Suprapubic skin (tissue), 4 donors: ENCODE measurements around the gene ARHGEF7. TPM values are rescaled to one million over a fixed set of nuclear protein-coding genes. Genes with fewer than 3 reads are reported as not detected.

Experiments
- DNase-seq, 2 donors: peaks; one replicate each; pipeline ENCODE4 v3.0.0-alpha.2; 2019; ENCODE audit warnings: low spot score in 2 of 2
- H3K27ac ChIP-seq: fragments of 200-600 bp; sonication (generic); one replicate; pipeline ENCODE4 v1.5.1; 2019
- H3K27me3 ChIP-seq: fragments of 200-600 bp; sonication (generic); one replicate; pipeline ENCODE4 v1.5.1; 2019
- H3K36me3 ChIP-seq: fragments of 200-600 bp; sonication (generic); one replicate; pipeline ENCODE4 v1.5.1; 2019
- H3K4me1 ChIP-seq: fragments of 200-600 bp; sonication (generic); one replicate; pipeline ENCODE4 v1.5.1; 2019
- H3K4me3 ChIP-seq: fragments of 200-600 bp; sonication (generic); one replicate; pipeline ENCODE4 v1.5.1; 2019; ENCODE audit warnings: mild to moderate bottlenecking
- H3K9me3 ChIP-seq: fragments of 200-600 bp; sonication (generic); one replicate; pipeline ENCODE4 v1.5.1; 2019
- CTCF ChIP-seq, 2 donors: fragments of 200-600 bp in 1 of 2; fragments of 450-650 bp in 1 of 2; sonication (generic) in 1 of 2; IDR thresholded peaks; one replicate each; pipeline ENCODE4 v1.5.1; 2016 to 2019; ENCODE audit warnings: antibody characterized with exemption in 2 of 2, mild to moderate bottlenecking in 1 of 2, moderate library complexity in 1 of 2
- EP300 ChIP-seq: sonication (generic); formaldehyde crosslinking; IDR thresholded peaks from one replicate; pipeline ENCODE4 v1.6.1; 2017; ENCODE audit warnings: antibody characterized with exemption
- POLR2A ChIP-seq, 2 donors: fragments of 450-650 bp; IDR thresholded peaks; one replicate each; pipeline ENCODE4 v1.6.1; 2017; ENCODE audit warnings: antibody characterized with exemption in 2 of 2, mild to moderate bottlenecking in 2 of 2, moderate library complexity in 2 of 2
- POLR2AphosphoS5 ChIP-seq, 3 donors: sonication (generic); formaldehyde crosslinking; IDR thresholded peaks; one replicate each; pipeline ENCODE4 v1.6.1; 2017; ENCODE audit warnings: antibody characterized with exemption in 3 of 3
- WGBS: methylation state at CpG from one replicate; pipeline ENCODE4 v1.1.5; 2018; 5-methylcytosine and 5-hydroxymethylcytosine counted together
- total RNA-seq, 4 donors: library from RNA; depleted of rRNA; stranded (reverse); fragments of >200 nt; gene quantifications; one replicate each; pipeline ENCODE4 v1.1.0, GENCODE V29; 2016

The ARHGEF7 gene
- total RNA-seq, 4 donors from 2014 or later, result 72.1 to 210 (median 99.6) TPM

GRCh38 chr13:111145071-111145470 is 30.0 kb downstream of the ARHGEF7 start:
- no peaks in the 10 kb centered on the region for H3K36me3 ChIP-seq
- TF ChIP-seq POLR2AphosphoS5 (IDR thresholded peaks at IDR 0.05) (no peak), POLR2A (IDR thresholded peaks at IDR 0.05) (no peak), CTCF (IDR thresholded peaks at IDR 0.05) (no peak), EP300 (no peak)
- no peak overlapping the region for H3K27ac ChIP-seq
- no peak overlapping the region for H3K4me3 ChIP-seq
- H3K9me3 ChIP-seq, result no peaks in the 10 kb centered on the region
- no peaks in the 10 kb centered on the region for H3K4me1 ChIP-seq
- WGBS, result 73% methylated on average over 7 of the region's 7 CpGs
- DNase-seq, result no peak
- no peaks in the 10 kb centered on the region for H3K27me3 ChIP-seq

GRCh38 chr13:111145506-111145905 is 30.4 kb downstream of the ARHGEF7 start:
- 89% methylated on average over 7 of the region's 7 CpGs for WGBS
- TF ChIP-seq CTCF (IDR thresholded peaks at IDR 0.05), result no peak
- TF ChIP-seq POLR2AphosphoS5 (IDR thresholded peaks at IDR 0.05), result no peak
- no peak for TF ChIP-seq POLR2A (IDR thresholded peaks at IDR 0.05)
- TF ChIP-seq EP300, result no peak
- no peak for DNase-seq
- Histone ChIP-seq H3K4me1 (no peaks in the 10 kb centered on the region), H3K27ac (no peak overlapping the region), H3K27me3 (no peaks in the 10 kb centered on the region), H3K9me3 (no peaks in the 10 kb centered on the region), H3K4me3 (no peak overlapping the region), H3K36me3 (no peaks in the 10 kb centered on the region)

GRCh38 chr13:111152844-111153243 is 37.7 kb downstream of the ARHGEF7 start:
- H3K27ac ChIP-seq, result peak overlapping the region; percentile 98
- peak overlapping the region; percentile 95 for H3K4me3 ChIP-seq
- no peak for TF ChIP-seq POLR2AphosphoS5 (IDR thresholded peaks at IDR 0.05)
- no peak for TF ChIP-seq CTCF (IDR thresholded peaks at IDR 0.05)
- TF ChIP-seq EP300, result no peak
- TF ChIP-seq POLR2A (IDR thresholded peaks at IDR 0.05), result no peak
- no peaks in the 10 kb centered on the region for H3K9me3 ChIP-seq
- peaks cover 39% of the 10 kb centered on the region for H3K4me1 ChIP-seq
- no peaks in the 10 kb centered on the region for H3K27me3 ChIP-seq
- 10% methylated on average over 11 of the region's 11 CpGs for WGBS
- no peaks in the 10 kb centered on the region for H3K36me3 ChIP-seq
- no peak for DNase-seq

GRCh38 chr13:111153279-111153976 is 38.3 kb downstream of the ARHGEF7 start:
- peaks cover 45% of the 10 kb centered on the region for H3K4me1 ChIP-seq
- no peaks in the 10 kb centered on the region for H3K27me3 ChIP-seq

More at GRCh38 chr13:111153279-111153976, 38.3 kb downstream of the ARHGEF7 start:
- Histone ChIP-seq H3K27ac (peak overlapping the region; percentile 98), H3K9me3 (no peaks in the 10 kb centered on the region), H3K4me3 (peak overlapping the region; percentile 95), H3K36me3 (no peaks in the 10 kb centered on the region)
- under 1% methylated on average over 75 of the region's 84 CpGs for WGBS
- TF ChIP-seq POLR2A (IDR thresholded peaks at IDR 0.05), result peak in 1 of 2 donors; percentile 87
- TF ChIP-seq POLR2AphosphoS5 (IDR thresholded peaks at IDR 0.05), result peak; percentile 43 to 97 (median 92)
- TF ChIP-seq EP300, result no peak
- no peak for TF ChIP-seq CTCF (IDR thresholded peaks at IDR 0.05)
- DNase-seq, result peak; percentile 95 to 97
